K562 (cell line): ENCODE measurements around the gene MAP4. TPM values are rescaled to one million over a fixed set of nuclear protein-coding genes. Genes with fewer than 3 reads are reported as not detected.
A peak's percentile ranks its signal among the peaks of the same experiment; 100 is the strongest.

Experiments
- CEBPB ChIP-seq: fragments of 450-650 bp; IDR thresholded peaks from 2 replicates; pipeline ENCODE4 v1.6.1; 2016; ENCODE audit warnings: missing genetic modification characterization, missing compliant biosample characterization
- CREB3L1 ChIP-seq: fragments of 450-650 bp; IDR thresholded peaks from 2 replicates; pipeline ENCODE4 v1.6.1; 2014; ENCODE audit warnings: low read depth, mild to moderate bottlenecking, moderate library complexity, borderline replicate concordance
- E2F3 ChIP-seq: fragments of 250-450 bp; sonication (Bioruptor Pico); IDR thresholded peaks from 2 replicates; pipeline ENCODE4 v1.4.0; 2020; ENCODE audit warnings: mild to moderate bottlenecking
- MITF ChIP-seq: IDR thresholded peaks from 2 replicates; pipeline ENCODE4 v1.6.1; 2014; ENCODE audit warnings: antibody characterized with exemption
- MYC ChIP-seq, 2 experiments: fragments of 250-450 bp in 1 of 2; sonication (Bioruptor Pico) in 1 of 2; IDR thresholded peaks; 2 replicates each; pipeline versions ENCODE4 v1.5.1 to v1.6.1; 2012 to 2021; ENCODE audit warnings: low read depth in 2 of 2, borderline replicate concordance in 1 of 2, improper control_type of control experiment in 1 of 2, low read length in 1 of 2, mild to moderate bottlenecking in 1 of 2, moderate library complexity in 1 of 2
- NR4A1 ChIP-seq, 2 experiments: fragments of 250-450 bp in 1 of 2; fragments of 450-650 bp in 1 of 2; sonication (Bioruptor Pico) in 1 of 2; IDR thresholded peaks; 2 replicates each; pipeline versions ENCODE4 v1.4.0 to v1.6.1; 2016 to 2020; ENCODE audit warnings: mild to moderate bottlenecking in 2 of 2, missing compliant biosample characterization in 1 of 2, missing genetic modification characterization in 1 of 2, moderate library complexity in 1 of 2
- POLR2AphosphoS5 ChIP-seq: IDR thresholded peaks from 2 replicates; pipeline ENCODE4 v1.6.1; 2011; ENCODE audit warnings: mild to moderate bottlenecking, low read depth, low read length, moderate library complexity; ENCODE audit not compliant: control insufficient read depth, insufficient read depth
- SMARCA4 ChIP-seq: fragments of 450-650 bp; IDR thresholded peaks from 2 replicates; pipeline ENCODE4 v1.6.1; 2016
- ZBTB33 ChIP-seq: sonication (generic); formaldehyde crosslinking; IDR thresholded peaks from 2 replicates; pipeline ENCODE4 v1.8.1; 2023; ENCODE audit warnings: mild to moderate bottlenecking, missing genetic modification reagents
- polyA plus RNA-seq, 8 experiments: library from polyadenylated mRNA; depleted of rRNA in 4 of 8; stranded (reverse) in 5 of 8; unstranded in 3 of 8; fragments of >200 nt; fragmentation: Nextera tagmentation in 2 of 8; fragmentation: Illumina TruSeq in 1 of 8; extraction: Ambion mirVana in 2 of 8; extraction: Trizol in 1 of 8; gene quantifications; 2 replicates each; pipeline versions ENCODE4 v1.2.1 to v1.2.3, GENCODE V29; 2011 to 2014; ENCODE audit warnings: inconsistent platforms in 1 of 8, missing spikeins in 1 of 8
- total RNA-seq, 7 experiments: library from RNA; depleted of rRNA in 6 of 7; stranded (reverse); fragments of >200 nt in 6 of 7; fragmentation: Illumina TruSeq in 2 of 7; extraction: Trizol in 2 of 7; gene quantifications; 2 replicates each; pipeline versions ENCODE4 v1.2.1 to v1.2.3, GENCODE V29; 2011 to 2021; ENCODE audit warnings: low replicate concordance in 1 of 7
- TF ChIP-seq, protein P1 (sequence below): fragments of 200-800 bp; sonication (Bioruptor generic); IDR thresholded peaks from 2 replicates; pipeline ENCODE4 v1.6.1; 2017; ENCODE audit warnings: missing genetic modification characterization, missing compliant biosample characterization
- TF ChIP-seq, protein P2 (sequence below): fragments of 450-650 bp; IDR thresholded peaks from 2 replicates; pipeline ENCODE4 v1.6.1; 2017; ENCODE audit warnings: antibody characterized with exemption, mild to moderate bottlenecking

The MAP4 gene
- total and polyA plus RNA-seq, 9 of the 15 experiments (the other 6 are each of a cell fraction or from before 2014, with no cell fraction given): 13.3 to 141 (median 36.8) TPM

DNA sequence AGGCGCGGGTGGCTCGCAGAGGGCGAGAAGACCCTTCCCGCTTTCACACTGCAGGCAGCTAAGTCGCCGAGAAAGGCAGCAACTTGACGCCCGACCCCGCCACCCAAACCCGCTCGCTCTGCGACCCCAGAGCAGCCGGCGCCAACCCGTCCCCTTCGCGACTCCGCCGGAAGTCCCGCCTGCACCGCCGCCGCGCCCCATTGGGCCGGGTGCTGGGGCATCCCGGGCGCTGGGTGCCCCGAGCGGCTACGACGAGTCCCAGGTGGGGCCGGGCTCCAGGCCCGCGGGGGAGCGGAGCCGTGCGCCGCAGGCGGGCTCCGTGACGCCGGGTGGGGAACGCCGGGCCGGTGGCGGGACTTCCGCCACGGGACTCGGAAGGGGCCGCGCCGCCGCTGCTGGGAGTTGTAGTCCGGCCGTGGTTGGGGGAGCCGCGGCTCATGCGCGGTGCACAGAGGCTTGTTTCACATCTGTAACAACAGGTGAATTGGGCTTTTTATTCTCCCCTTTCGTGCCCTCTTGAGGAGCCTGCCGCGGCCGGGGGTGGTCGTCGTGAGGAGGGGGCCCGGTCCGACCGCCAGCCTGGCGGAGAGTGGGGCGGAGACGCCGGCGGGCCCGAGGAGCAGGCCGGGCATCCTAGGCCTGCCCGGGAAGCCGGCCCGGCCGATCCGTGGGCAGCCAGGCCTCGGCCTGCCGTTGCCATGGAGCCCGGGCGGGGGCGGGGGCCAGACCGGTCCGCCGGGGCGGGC is 213.3 kb downstream of the MAP4 start, which contains the start of gene DHX30 (continued):
- TF ChIP-seq, protein P1, sequence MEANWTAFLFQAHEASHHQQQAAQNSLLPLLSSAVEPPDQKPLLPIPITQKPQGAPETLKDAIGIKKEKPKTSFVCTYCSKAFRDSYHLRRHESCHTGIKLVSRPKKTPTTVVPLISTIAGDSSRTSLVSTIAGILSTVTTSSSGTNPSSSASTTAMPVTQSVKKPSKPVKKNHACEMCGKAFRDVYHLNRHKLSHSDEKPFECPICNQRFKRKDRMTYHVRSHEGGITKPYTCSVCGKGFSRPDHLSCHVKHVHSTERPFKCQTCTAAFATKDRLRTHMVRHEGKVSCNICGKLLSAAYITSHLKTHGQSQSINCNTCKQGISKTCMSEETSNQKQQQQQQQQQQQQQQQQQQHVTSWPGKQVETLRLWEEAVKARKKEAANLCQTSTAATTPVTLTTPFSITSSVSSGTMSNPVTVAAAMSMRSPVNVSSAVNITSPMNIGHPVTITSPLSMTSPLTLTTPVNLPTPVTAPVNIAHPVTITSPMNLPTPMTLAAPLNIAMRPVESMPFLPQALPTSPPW (CRISPR knock-in tag): peak; percentile 76
- TF ChIP-seq POLR2AphosphoS5 (0 out of 2 replicates have a peak, but pooled peaks have one; percentile 33), CREB3L1 (peak; percentile 92), SMARCA4 (no peak), MYC (IDR thresholded peaks at IDR 0.05; ENCODE audit: low read depth, low read length) (peak; percentile 58), MYC (CRISPR knock-in tag; IDR thresholded peaks at IDR 0.05; ENCODE audit: borderline replicate concordance, low read depth) (no peak), ZBTB33 (CRISPR knock-in tag) (peak; percentile 59), E2F3 (CRISPR knock-in tag) (peak; percentile 41; the same call in 1 of the 2 replicates), NR4A1 (CRISPR knock-in tag; IDR thresholded peaks at IDR 0.05) (no peak), NR4A1 (tag; IDR thresholded peaks at IDR 0.05) (peak; percentile 16), CEBPB (tag) (no peak), MITF (0 out of 2 replicates have a peak, but pooled peaks have one; percentile 6)
- TF ChIP-seq, protein P2, sequence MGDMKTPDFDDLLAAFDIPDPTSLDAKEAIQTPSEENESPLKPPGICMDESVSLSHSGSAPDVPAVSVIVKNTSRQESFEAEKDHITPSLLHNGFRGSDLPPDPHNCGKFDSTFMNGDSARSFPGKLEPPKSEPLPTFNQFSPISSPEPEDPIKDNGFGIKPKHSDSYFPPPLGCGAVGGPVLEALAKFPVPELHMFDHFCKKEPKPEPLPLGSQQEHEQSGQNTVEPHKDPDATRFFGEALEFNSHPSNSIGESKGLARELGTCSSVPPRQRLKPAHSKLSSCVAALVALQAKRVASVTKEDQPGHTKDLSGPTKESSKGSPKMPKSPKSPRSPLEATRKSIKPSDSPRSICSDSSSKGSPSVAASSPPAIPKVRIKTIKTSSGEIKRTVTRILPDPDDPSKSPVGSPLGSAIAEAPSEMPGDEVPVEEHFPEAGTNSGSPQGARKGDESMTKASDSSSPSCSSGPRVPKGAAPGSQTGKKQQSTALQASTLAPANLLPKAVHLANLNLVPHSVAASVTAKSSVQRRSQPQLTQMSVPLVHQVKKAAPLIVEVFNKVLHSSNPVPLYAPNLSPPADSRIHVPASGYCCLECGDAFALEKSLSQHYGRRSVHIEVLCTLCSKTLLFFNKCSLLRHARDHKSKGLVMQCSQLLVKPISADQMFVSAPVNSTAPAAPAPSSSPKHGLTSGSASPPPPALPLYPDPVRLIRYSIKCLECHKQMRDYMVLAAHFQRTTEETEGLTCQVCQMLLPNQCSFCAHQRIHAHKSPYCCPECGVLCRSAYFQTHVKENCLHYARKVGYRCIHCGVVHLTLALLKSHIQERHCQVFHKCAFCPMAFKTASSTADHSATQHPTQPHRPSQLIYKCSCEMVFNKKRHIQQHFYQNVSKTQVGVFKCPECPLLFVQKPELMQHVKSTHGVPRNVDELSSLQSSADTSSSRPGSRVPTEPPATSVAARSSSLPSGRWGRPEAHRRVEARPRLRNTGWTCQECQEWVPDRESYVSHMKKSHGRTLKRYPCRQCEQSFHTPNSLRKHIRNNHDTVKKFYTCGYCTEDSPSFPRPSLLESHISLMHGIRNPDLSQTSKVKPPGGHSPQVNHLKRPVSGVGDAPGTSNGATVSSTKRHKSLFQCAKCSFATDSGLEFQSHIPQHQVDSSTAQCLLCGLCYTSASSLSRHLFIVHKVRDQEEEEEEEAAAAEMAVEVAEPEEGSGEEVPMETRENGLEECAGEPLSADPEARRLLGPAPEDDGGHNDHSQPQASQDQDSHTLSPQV: peak; percentile 61; the same call in 1 of the 2 replicates
